ENCODE results near the gene DAAM2. TPM values are rescaled to one million over a fixed set of nuclear protein-coding genes. Genes with fewer than 3 reads are reported as not detected.

DAAM2 gene
- total and polyA plus RNA-seq, 2 donors (not counting 1 experiment from before 2014, with no cell fraction given) = 41.5 to 48.2 TPM

GRCh38 chr6:39821742-39822532, 29.8 kb downstream of the DAAM2 start:
- H4K20me1 ChIP-seq (ENCODE audit: control insufficient read depth, extremely low read depth, insufficient read depth, low read length) = no peaks in the 10 kb centered on the region
- H3K36me3 ChIP-seq (ENCODE audit: control insufficient read depth, insufficient read depth, low read length) = no peaks in the 10 kb centered on the region
- no peak overlapping the region for H2AFZ ChIP-seq (ENCODE audit: low read length)
- peak overlapping the region; percentile 37 for H3K9ac ChIP-seq (ENCODE audit: insufficient read depth, low read length)
- no peaks in the 10 kb centered on the region for H3K27me3 ChIP-seq (ENCODE audit: control insufficient read depth, insufficient read depth, low read length)
- TF ChIP-seq, protein P1, sequence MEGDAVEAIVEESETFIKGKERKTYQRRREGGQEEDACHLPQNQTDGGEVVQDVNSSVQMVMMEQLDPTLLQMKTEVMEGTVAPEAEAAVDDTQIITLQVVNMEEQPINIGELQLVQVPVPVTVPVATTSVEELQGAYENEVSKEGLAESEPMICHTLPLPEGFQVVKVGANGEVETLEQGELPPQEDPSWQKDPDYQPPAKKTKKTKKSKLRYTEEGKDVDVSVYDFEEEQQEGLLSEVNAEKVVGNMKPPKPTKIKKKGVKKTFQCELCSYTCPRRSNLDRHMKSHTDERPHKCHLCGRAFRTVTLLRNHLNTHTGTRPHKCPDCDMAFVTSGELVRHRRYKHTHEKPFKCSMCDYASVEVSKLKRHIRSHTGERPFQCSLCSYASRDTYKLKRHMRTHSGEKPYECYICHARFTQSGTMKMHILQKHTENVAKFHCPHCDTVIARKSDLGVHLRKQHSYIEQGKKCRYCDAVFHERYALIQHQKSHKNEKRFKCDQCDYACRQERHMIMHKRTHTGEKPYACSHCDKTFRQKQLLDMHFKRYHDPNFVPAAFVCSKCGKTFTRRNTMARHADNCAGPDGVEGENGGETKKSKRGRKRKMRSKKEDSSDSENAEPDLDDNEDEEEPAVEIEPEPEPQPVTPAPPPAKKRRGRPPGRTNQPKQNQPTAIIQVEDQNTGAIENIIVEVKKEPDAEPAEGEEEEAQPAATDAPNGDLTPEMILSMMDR (conservative IDR thresholded peaks at IDR 0.05 in 1 of 2, IDR thresholded peaks at IDR 0.05 in 1 of 2; ENCODE audit: low read depth in 1 of 2, low read length in 2 of 2) = no peak
- no peak for TF ChIP-seq EZH2 (IDR thresholded peaks at IDR 0.05; ENCODE audit: low read length, missing control alignments)
- H3K4me1 ChIP-seq (ENCODE audit: control insufficient read depth, extremely low read depth, insufficient read depth, low read length) = peaks cover 16% of the 10 kb centered on the region
- H3K27ac ChIP-seq (ENCODE audit: insufficient read depth, low read length) = peak overlapping the region; percentile 50
- H3K9me3 ChIP-seq (ENCODE audit: control insufficient read depth, insufficient read depth, low read depth, low read length) = no peaks in the 10 kb centered on the region
- peaks cover 1% of the 10 kb centered on the region for H3K79me2 ChIP-seq (ENCODE audit: control insufficient read depth, insufficient read depth, low read length)
- H3K4me3 ChIP-seq (replicated peaks in 1 of 4; ENCODE audit: control extremely low read depth in 1 of 4, insufficient read depth in 1 of 4, low read depth in 3 of 4, low read length in 4 of 4) = peak overlapping the region in 2 of 4 experiments; percentile 11 to 27
- DNase-seq (ENCODE audit: low read depth in 2 of 2) = peak in 1 of 2 donors; percentile 43
- H3K4me2 ChIP-seq (ENCODE audit: extremely low read depth, insufficient read depth, low read length) = peak overlapping the region; percentile 37

GRCh38 chr6:39822846-39823815, 31.0 kb downstream of the DAAM2 start:
- Histone ChIP-seq H3K9ac (ENCODE audit: insufficient read depth, low read length) (no peak overlapping the region), H3K4me3 (replicated peaks in 1 of 4; ENCODE audit: control extremely low read depth in 1 of 4, insufficient read depth in 1 of 4, low read depth in 3 of 4, low read length in 4 of 4) (no peak overlapping the region)
- TF ChIP-seq, protein P1 (conservative IDR thresholded peaks at IDR 0.05 in 1 of 2, IDR thresholded peaks at IDR 0.05 in 1 of 2; ENCODE audit: low read depth in 1 of 2, low read length in 2 of 2) = no peak
- TF ChIP-seq EZH2 (IDR thresholded peaks at IDR 0.05; ENCODE audit: low read length, missing control alignments) = no peak

More at GRCh38 chr6:39822846-39823815, 31.0 kb downstream of the DAAM2 start:
- Histone ChIP-seq H3K27me3 (ENCODE audit: control insufficient read depth, insufficient read depth, low read length) (no peaks in the 10 kb centered on the region), H2AFZ (ENCODE audit: low read length) (no peak overlapping the region), H3K9me3 (ENCODE audit: control insufficient read depth, insufficient read depth, low read depth, low read length) (no peaks in the 10 kb centered on the region), H3K4me1 (ENCODE audit: control insufficient read depth, extremely low read depth, insufficient read depth, low read length) (peaks cover 16% of the 10 kb centered on the region), H3K79me2 (ENCODE audit: control insufficient read depth, insufficient read depth, low read length) (peaks cover 1% of the 10 kb centered on the region), H3K27ac (ENCODE audit: insufficient read depth, low read length) (no peak overlapping the region), H4K20me1 (ENCODE audit: control insufficient read depth, extremely low read depth, insufficient read depth, low read length) (no peaks in the 10 kb centered on the region), H3K36me3 (ENCODE audit: control insufficient read depth, insufficient read depth, low read length) (no peaks in the 10 kb centered on the region), H3K4me2 (ENCODE audit: extremely low read depth, insufficient read depth, low read length) (no peak overlapping the region)
- peak in 1 of 2 donors; percentile 68 for DNase-seq (ENCODE audit: low read depth in 2 of 2)
